HepG2 (cell line): ENCODE measurements around the gene ELP5.

Experiments used
- AFF4 ChIP-seq: sonication (generic); formaldehyde crosslinking; IDR thresholded peaks from 2 replicates; pipeline ENCODE4 v1.4.0; 2020; ENCODE audit warnings: missing genetic modification reagents
- BHLHE40 ChIP-seq: IDR thresholded peaks from 2 replicates; pipeline ENCODE4 v1.6.1; 2011; ENCODE audit warnings: low read length, improper control_type of control experiment
- CCDC6 ChIP-seq: sonication (generic); formaldehyde crosslinking; IDR thresholded peaks from 2 replicates; pipeline ENCODE4 v1.8.1; 2022; ENCODE audit warnings: mild to moderate bottlenecking, missing genetic modification reagents, moderate library complexity
- CSRNP2 ChIP-seq: sonication (generic); formaldehyde crosslinking; conservative IDR thresholded peaks from 2 replicates; pipeline ENCODE4 v1.8.0; 2022; ENCODE audit warnings: low read depth, missing genetic modification reagents
- CTCF ChIP-seq: sonication (generic); formaldehyde crosslinking; IDR thresholded peaks from 2 replicates; pipeline ENCODE4 v1.5.0; 2020; ENCODE audit warnings: mild to moderate bottlenecking, missing genetic modification reagents, moderate library complexity
- EP300 ChIP-seq, 3 experiments: sonication (generic) in 1 of 3; formaldehyde crosslinking in 1 of 3; IDR thresholded peaks; 2 replicates each; pipeline versions ENCODE4 v1.5.1 to v1.6.1; 2011 to 2020; ENCODE audit warnings: low read depth in 2 of 3, low read length in 2 of 3, borderline replicate concordance in 1 of 3, improper control_type of control experiment in 1 of 3, mild to moderate bottlenecking in 1 of 3, missing genetic modification reagents in 1 of 3, moderate library complexity in 1 of 3
- MAZ ChIP-seq, 2 experiments: sonication (generic) in 1 of 2; formaldehyde crosslinking in 1 of 2; IDR thresholded peaks; 2 replicates each; pipeline versions ENCODE4 v1.5.0 to v1.6.1; 2012 to 2020; ENCODE audit warnings: low read depth in 2 of 2, mild to moderate bottlenecking in 2 of 2, borderline replicate concordance in 1 of 2, improper control_type of control experiment in 1 of 2, low read length in 1 of 2, missing genetic modification reagents in 1 of 2, moderate library complexity in 1 of 2
- NCOR1 ChIP-seq: fragments of 200-600 bp; sonication (generic); IDR thresholded peaks from 2 replicates; pipeline ENCODE4 v1.7.0; 2017; ENCODE audit warnings: antibody characterized with exemption, low read length, borderline replicate concordance
- POLR2A ChIP-seq, 2 experiments: IDR thresholded peaks; 2 replicates each; pipeline ENCODE4 v1.6.1; 2011; ENCODE audit warnings: low read depth in 2 of 2, low read length in 2 of 2, mild to moderate bottlenecking in 1 of 2, moderate library complexity in 1 of 2; ENCODE audit not compliant: insufficient read depth in 1 of 2
- RBFOX2 ChIP-seq: fragments of 200-400 bp; formaldehyde crosslinking; IDR thresholded peaks from 2 replicates; pipeline ENCODE4 v1.6.1; 2017; ENCODE audit warnings: low read depth, mild to moderate bottlenecking, low read length
- ZBTB43 ChIP-seq: sonication (generic); formaldehyde crosslinking; conservative IDR thresholded peaks from 2 replicates; pipeline ENCODE4 v1.4.0; 2020; ENCODE audit warnings: missing genetic modification reagents
- ZFX ChIP-seq: sonication (generic); formaldehyde crosslinking; IDR thresholded peaks from 2 replicates; pipeline ENCODE4 v1.4.0; 2020; ENCODE audit warnings: mild to moderate bottlenecking, low read depth, missing genetic modification reagents, moderate library complexity
- ZMYM2 ChIP-seq: sonication (generic); formaldehyde crosslinking; IDR thresholded peaks from 2 replicates; pipeline ENCODE4 v1.8.0; 2022; ENCODE audit warnings: mild to moderate bottlenecking, missing genetic modification reagents

GRCh38 chr17:7292194-7292593, 40.2 kb downstream of the ELP5 start:
- TF ChIP-seq CTCF (CRISPR knock-in tag) (no peak), ZMYM2 (CRISPR knock-in tag) (no peak), AFF4 (no peak), MAZ (IDR thresholded peaks at IDR 0.05; ENCODE audit: borderline replicate concordance, low read depth, low read length) (no peak), MAZ (CRISPR knock-in tag; IDR thresholded peaks at IDR 0.05; ENCODE audit: low read depth) (no peak), CCDC6 (CRISPR knock-in tag) (no peak), NCOR1 (no peak), RBFOX2 (no peak), EP300 (IDR thresholded peaks at IDR 0.05; ENCODE audit: low read depth in 2 of 2, low read length in 2 of 2) (no peak), EP300 (CRISPR knock-in tag; IDR thresholded peaks at IDR 0.05; ENCODE audit: borderline replicate concordance) (no peak), POLR2A (IDR thresholded peaks at IDR 0.05; ENCODE audit: insufficient read depth in 1 of 2, low read depth in 2 of 2, low read length in 2 of 2) (0 out of 4 replicates have a peak, but pooled peaks of 1 of the 2 experiments have one; percentile 15), ZFX (no peak), CSRNP2 (CRISPR knock-in tag) (no peak), ZBTB43 (CRISPR knock-in tag) (no peak), BHLHE40 (no peak)
